GM19193 (cell line): ENCODE results near the gene PARP4.

ENCODE experiments used
- POLR2A ChIP-seq: IDR thresholded peaks from 4 replicates; pipeline ENCODE4 v1.6.1; 2011; ENCODE audit not compliant: insufficient read depth, insufficient read length; ENCODE audit errors: extremely low read depth

PARP4 gene

DNA sequence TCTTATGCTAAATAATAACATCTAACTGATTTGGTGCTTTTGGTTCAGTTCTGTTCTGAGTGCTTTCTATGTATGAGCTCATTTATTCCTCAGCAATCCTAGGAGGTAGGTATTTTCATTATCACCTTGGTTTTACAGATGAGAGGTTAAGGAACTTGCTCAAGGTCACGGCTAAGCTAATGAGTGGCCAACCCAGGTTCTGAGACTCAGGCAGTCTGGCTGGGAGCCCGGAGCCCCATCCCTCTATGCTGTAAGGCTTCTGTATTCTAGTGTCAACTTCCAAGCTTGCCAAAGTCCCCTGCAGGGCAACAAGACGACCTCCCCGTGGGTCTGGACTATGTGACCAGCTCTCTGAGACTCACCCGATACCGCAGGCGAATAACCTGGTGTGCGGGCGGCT lies 60.5 kb downstream of the PARP4 start:
- no peak for TF ChIP-seq POLR2A

DNA sequence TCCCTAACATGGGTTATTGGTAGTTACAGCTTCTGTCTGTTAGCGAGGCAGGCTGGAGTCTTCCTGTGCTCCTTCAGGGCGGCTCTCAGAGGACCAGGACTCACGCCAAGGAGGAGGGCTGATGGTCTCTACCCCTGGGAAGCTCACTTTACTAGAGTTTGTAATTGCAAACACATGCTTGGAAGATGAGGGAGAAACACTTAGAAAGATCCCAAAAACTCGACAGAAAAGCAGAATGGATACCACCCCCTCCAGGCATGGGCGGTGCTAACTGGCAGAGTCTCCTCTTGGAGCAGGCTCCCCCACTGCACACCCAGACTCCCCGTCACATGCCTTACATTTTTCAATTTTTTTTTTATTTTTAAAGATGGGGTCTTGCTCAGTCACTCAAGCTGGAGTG lies 62.0 kb downstream of the PARP4 start:
- no peak for TF ChIP-seq POLR2A

DNA sequence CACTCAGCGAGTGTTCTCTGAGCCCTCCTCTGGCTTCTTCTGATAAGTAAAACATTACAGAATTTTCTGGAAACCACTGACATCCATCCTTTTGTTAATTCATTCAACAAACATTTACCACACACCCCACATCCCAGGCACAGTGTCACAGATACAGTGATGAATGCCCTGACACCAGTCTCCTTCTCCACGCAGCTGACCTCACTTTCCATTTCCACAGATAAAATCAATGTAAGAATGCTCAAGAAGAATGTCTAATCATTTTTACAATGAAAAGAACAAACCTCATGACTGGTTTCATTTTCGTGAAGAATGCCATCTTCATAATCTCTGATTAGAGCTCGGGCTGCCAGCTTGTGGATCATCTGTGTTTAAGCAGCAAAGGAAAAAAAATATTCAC lies 69.2 kb downstream of the PARP4 start:
- no peak for TF ChIP-seq POLR2A

DNA sequence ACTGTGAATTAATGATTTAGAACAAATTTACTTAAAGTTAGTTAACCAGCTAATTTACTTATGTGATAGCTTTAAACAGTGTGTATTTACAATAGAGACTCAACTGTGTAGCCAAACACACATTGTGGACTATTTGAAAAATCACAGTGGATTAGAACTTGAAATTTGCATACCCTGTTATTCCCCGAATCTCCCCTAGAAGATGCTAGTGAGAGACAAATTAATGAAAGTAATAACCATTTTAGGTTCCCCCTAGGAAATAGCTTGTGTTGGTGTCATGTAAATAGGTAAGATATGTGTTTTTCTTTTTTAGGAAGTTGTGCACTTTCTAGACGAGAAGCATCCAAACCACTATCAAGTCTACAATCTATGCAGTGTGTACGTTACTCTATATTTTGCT lies 104.7 kb downstream of the PARP4 start:
- no peak for TF ChIP-seq POLR2A

DNA sequence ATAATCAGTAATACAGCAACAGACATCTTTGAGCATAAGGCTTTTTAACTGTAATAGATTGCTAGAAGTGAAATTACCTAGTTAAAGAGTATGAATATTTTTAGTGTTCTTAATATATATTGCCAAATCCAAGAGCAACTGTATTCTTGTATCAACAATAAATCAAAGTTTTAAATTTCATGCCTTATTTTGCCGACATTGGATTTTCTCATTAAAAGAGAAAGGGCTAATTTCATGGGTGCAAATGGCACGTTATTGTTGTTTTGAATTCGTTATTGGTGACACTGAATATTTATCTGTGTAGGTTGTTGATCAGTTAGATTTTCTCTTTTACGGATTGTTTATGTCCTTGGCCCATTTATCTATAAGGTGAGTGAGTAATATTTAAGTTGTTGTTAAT lies 106.1 kb downstream of the PARP4 start:
- TF ChIP-seq POLR2A: no peak

DNA sequence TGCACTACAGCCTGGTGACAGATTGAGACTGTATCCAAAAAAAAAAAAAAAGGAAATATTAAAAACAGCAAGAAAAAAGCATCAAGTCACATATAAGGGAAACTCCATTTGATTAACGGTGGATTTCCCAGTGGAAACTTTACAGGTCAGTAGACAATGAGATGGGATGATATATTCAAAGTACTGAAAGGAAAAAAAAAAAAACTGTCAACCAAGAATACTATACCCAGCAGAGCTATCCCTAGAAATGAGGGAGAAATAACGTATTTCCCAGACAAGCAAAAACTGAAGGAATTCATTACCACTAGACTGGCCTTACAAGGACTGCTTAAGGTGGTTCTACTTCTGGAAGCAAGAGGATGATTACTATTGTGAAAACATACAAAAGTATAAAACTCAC lies 115.8 kb downstream of the PARP4 start:
- no peak for TF ChIP-seq POLR2A

DNA sequence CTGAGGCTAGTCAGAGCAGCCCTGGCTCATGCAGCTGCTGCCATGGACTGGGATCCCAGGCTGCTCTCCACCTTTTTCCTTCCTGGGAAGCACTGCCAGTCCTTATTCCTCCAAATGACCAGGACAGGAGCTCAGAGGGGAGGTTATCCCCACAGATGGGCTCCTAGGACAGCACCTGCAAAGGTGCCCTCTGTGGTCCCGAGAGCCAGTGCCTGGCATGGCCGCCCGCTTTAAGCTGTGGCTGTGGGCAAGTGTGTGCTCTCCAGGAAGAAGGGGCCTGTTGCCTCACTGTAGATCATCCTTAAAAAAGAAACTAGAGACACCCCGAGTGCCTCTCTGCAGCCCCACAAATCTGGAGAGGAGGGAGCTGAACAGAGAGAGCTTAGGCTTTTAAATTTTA lies 119.6 kb downstream of the PARP4 start:
- no peak for TF ChIP-seq POLR2A

DNA sequence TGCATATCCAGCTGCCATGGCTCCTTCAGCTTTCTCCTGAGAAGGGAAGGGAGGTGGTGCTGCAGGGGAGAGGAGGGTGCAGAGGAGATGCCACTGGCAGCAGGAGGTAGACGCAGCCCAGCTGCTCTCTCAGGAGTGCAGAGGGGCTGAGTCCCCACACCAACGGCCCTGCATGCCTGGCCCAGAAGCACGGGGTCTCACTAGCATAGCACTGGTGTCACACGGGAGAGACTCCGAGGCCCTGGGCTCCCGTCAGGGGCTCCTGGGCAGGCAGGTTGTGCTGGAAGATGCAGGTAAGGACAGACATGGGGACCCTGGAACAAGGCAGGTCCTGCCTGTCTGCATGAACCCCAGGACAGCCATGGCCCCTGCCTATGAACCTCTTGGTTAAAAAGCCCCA lies 123.1 kb downstream of the PARP4 start:
- no peak for TF ChIP-seq POLR2A

DNA sequence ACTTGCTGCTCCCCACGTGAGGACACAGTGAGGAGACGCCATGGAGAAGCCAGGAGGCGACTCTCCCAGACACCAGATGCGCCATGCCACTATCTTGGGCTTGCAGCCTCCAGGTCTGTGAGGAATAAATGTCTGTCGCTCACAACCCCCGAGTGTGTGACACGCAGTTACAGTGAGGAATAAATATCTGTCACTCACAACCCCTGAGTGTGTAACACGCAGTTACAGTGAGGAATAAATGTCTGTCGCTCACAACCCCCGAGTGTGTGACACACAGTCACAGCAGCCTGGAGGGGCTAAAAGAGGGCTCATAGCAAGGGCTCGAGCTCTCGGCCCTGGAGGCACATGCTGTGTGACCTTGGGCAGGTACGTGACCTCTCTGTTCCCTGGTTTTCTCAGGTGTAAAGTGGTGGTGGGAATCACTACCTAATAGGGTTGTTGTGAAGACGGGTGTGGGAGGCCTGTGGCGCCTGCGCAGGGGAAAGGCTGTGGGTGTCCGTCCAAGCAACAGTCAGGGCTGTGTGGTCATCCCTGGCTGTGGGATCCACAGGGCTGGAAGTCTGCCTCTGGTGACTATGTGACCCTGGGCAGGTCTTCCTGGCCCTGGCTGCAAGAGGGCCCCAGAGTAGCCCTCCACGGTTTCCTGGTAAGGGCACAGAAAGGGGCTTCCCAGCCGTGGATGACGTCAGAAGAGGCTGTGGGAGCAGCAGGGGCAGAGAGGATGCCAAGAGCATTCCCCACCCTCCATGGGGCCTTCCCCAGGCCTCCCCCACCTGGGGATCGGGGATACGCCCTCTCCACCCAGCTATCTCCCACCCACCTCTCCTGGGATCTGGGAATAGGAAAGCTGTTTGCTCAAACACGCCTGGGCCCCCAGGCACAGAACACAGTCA lies 125.5 kb downstream of the PARP4 start:
- no peak for TF ChIP-seq POLR2A

DNA sequence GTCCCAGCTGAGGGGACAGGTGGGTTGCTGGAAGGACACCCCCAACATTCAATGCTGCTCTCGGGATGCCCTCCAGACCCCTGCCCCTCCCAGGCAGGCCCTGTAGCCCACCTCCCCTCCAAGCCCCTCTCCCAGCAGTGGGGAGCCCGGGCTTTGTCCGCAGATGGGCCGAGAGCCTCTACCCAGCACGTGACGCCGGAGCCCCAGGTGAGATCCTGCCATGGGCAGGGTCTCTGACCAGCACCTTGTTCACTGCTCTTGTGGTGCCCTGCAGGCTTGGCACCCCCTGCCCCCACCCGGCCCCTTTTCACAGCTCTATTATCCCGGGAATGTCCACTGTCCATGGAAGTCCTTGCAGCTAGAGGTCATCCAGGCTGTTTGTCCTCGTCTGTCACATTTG lies 126.7 kb downstream of the PARP4 start:
- TF ChIP-seq POLR2A: no peak

DNA sequence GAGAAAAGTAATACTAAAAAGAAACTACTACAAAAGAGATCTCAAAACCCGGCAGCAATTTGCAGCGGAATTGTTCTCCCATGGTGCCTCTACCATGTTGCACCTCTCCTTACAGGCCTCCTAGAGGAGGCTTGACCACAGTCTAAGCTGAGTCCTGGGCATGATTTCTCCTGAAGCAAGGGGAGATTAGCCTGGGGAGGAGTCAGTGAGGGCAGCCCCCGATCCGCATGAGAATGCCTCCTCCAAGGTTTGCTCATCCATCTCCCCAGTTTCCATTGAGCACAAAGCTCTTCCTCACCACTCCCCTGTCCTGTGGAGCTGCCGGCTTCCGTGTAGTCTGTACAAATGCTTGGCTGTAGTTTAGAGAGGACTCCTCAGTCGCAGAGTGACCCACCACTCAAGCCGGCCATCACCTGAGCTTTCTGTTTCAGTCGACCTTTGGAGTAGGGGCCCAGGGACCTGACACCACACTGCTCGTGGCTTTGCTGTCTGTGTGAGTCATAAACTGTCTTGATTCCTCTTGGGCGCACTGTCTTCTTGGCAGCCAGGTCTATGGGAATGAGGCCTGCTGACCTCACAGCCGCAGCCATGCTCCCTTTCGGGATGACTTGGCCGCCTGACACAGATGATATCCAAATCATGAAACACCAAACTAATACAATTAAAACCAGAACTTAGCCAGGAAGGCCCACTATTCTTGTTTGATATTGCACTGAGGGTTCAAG lies 130.9 kb downstream of the PARP4 start:
- TF ChIP-seq POLR2A: no peak
